ENCODE measurements around the gene KLK14.

The KLK14 gene

DNA sequence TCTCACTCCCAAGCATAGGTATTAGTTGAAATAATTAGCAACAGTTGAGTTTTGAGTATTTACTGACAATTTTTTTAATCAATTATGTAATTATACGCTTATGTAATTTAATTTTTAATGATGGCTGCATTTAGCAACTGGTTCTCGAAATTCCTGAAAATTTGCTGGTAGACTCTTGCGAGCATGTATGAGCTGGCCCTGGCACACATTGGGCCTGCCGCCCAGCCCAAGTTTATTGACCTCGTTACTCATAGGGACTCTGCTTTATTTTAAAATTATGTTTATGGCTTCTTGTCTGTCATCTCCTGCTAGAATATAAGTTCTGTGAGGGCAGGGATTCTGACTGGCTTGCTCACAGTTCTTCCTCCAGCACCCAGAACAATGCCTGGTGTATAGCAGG is 6.7 kb downstream of the KLK14 start:
- no CpG with 5 or more reads among the region's 5 CpGs for whole genome bisulfite sequencing (ENCODE audit: extremely low coverage, insufficient coverage, insufficient read length)
- Histone ChIP-seq H2BK120ac (ENCODE audit: insufficient read depth, low read length, poor library complexity) (no peak overlapping the region), H3K79me1 (ENCODE audit: low read length) (no peaks in the 10 kb centered on the region), H2BK12ac (ENCODE audit: low read length) (no peak overlapping the region), H3K36me3 (ENCODE audit: control insufficient read depth in 1 of 2, insufficient read depth in 2 of 2, low read length in 2 of 2) (no peaks in the 10 kb centered on the region), H3K23ac (ENCODE audit: low read length) (no peak overlapping the region), H4K12ac (ENCODE audit: low read depth, low read length) (no peak overlapping the region), H3K4me3 (ENCODE audit: low read depth, low read length) (no peak overlapping the region), H2AFZ (ENCODE audit: insufficient read depth, low read length, poor library complexity) (no peak overlapping the region), H3K4me2 (ENCODE audit: low read length) (no peak overlapping the region), H3K9me3 (ENCODE audit: insufficient read depth, low read depth, low read length) (peaks cover 2% of the 10 kb centered on the region), H3K4me1 (ENCODE audit: control insufficient read depth in 1 of 2, insufficient read depth in 2 of 2, low read length in 2 of 2) (no peaks in the 10 kb centered on the region), H3K14ac (ENCODE audit: low read length) (no peak overlapping the region), H3K4ac (ENCODE audit: low read depth, low read length) (no peak overlapping the region), H4K8ac (ENCODE audit: low read depth, low read length) (no peak overlapping the region), H4K91ac (ENCODE audit: low read depth, low read length) (no peak overlapping the region), H3K79me2 (ENCODE audit: control insufficient read depth, insufficient read depth, low read length, poor library complexity) (no peaks in the 10 kb centered on the region), H3K27me3 (ENCODE audit: insufficient read depth, low read length) (no peaks in the 10 kb centered on the region), H2AK5ac (ENCODE audit: low read length) (no peak overlapping the region), H3K9ac (ENCODE audit: low read length) (no peak overlapping the region), H3K27ac (ENCODE audit: low read depth, low read length) (no peak overlapping the region), H3K18ac (ENCODE audit: low read length) (no peak overlapping the region), H2BK5ac (ENCODE audit: low read depth, low read length, poor library complexity) (no peak overlapping the region)
- no peak for DNase-seq

- H4K8ac ChIP-seq (ENCODE audit: low read depth, low read length): no peak overlapping the region
- H3K4me1 ChIP-seq (ENCODE audit: control insufficient read depth in 1 of 2, insufficient read depth in 2 of 2, low read length in 2 of 2): no peaks in the 10 kb centered on the region
- H3K18ac ChIP-seq (ENCODE audit: low read length): no peak overlapping the region
- no peak overlapping the region for H2BK12ac ChIP-seq (ENCODE audit: low read length)
- H3K36me3 ChIP-seq (ENCODE audit: control insufficient read depth in 1 of 2, insufficient read depth in 2 of 2, low read length in 2 of 2): no peaks in the 10 kb centered on the region
- no peak overlapping the region for H2AFZ ChIP-seq (ENCODE audit: insufficient read depth, low read length, poor library complexity)
- no peak overlapping the region for H2BK120ac ChIP-seq (ENCODE audit: insufficient read depth, low read length, poor library complexity)
- H3K4me3 ChIP-seq (ENCODE audit: low read depth, low read length): no peak overlapping the region
- DNase-seq: no peak
- no peak overlapping the region for H2AK5ac ChIP-seq (ENCODE audit: low read length)
- no peak overlapping the region for H3K4me2 ChIP-seq (ENCODE audit: low read length)
- no peaks in the 10 kb centered on the region for H3K9me3 ChIP-seq (ENCODE audit: insufficient read depth, low read depth, low read length)
- H3K27ac ChIP-seq (ENCODE audit: low read depth, low read length): no peak overlapping the region
- no peaks in the 10 kb centered on the region for H3K79me2 ChIP-seq (ENCODE audit: control insufficient read depth, insufficient read depth, low read length, poor library complexity)
- H3K14ac ChIP-seq (ENCODE audit: low read length): no peak overlapping the region
- H4K12ac ChIP-seq (ENCODE audit: low read depth, low read length): no peak overlapping the region
- no peaks in the 10 kb centered on the region for H3K79me1 ChIP-seq (ENCODE audit: low read length)
- no CpG with 5 or more reads among the region's 4 CpGs for WGBS (ENCODE audit: extremely low coverage, insufficient coverage, insufficient read length)
- no peaks in the 10 kb centered on the region for H3K27me3 ChIP-seq (ENCODE audit: insufficient read depth, low read length)
- H3K9ac ChIP-seq (ENCODE audit: low read length): no peak overlapping the region
- no peak overlapping the region for H3K23ac ChIP-seq (ENCODE audit: low read length)
- no peak overlapping the region for H4K91ac ChIP-seq (ENCODE audit: low read depth, low read length)
- no peak overlapping the region for H3K4ac ChIP-seq (ENCODE audit: low read depth, low read length)
- no peak overlapping the region for H2BK5ac ChIP-seq (ENCODE audit: low read depth, low read length, poor library complexity)
Measured at GRCh38 chr19:51071095-51071405, 11.6 kb downstream of the KLK14 start.

GRCh38 chr19:51070334-51071094 is 12.2 kb downstream of the KLK14 start:
- no peak overlapping the region for H3K23ac ChIP-seq (ENCODE audit: low read length)
- no peak overlapping the region for H2AFZ ChIP-seq (ENCODE audit: insufficient read depth, low read length, poor library complexity)
- WGBS (ENCODE audit: extremely low coverage, insufficient coverage, insufficient read length): no CpG with 5 or more reads among the region's 5 CpGs
- no peak overlapping the region for H4K8ac ChIP-seq (ENCODE audit: low read depth, low read length)
- H3K14ac ChIP-seq (ENCODE audit: low read length): no peak overlapping the region
- H2BK5ac ChIP-seq (ENCODE audit: low read depth, low read length, poor library complexity): no peak overlapping the region
- no peaks in the 10 kb centered on the region for H3K79me2 ChIP-seq (ENCODE audit: control insufficient read depth, insufficient read depth, low read length, poor library complexity)
- H3K9ac ChIP-seq (ENCODE audit: low read length): no peak overlapping the region
- no peaks in the 10 kb centered on the region for H3K27me3 ChIP-seq (ENCODE audit: insufficient read depth, low read length)
- no peak for DNase-seq
- no peaks in the 10 kb centered on the region for H3K36me3 ChIP-seq (ENCODE audit: control insufficient read depth in 1 of 2, insufficient read depth in 2 of 2, low read length in 2 of 2)
- H3K4me3 ChIP-seq (ENCODE audit: low read depth, low read length): no peak overlapping the region
- no peak overlapping the region for H4K12ac ChIP-seq (ENCODE audit: low read depth, low read length)
- no peak overlapping the region for H2BK120ac ChIP-seq (ENCODE audit: insufficient read depth, low read length, poor library complexity)
- no peak overlapping the region for H2BK12ac ChIP-seq (ENCODE audit: low read length)
- H4K91ac ChIP-seq (ENCODE audit: low read depth, low read length): no peak overlapping the region
- H2AK5ac ChIP-seq (ENCODE audit: low read length): no peak overlapping the region
- no peaks in the 10 kb centered on the region for H3K79me1 ChIP-seq (ENCODE audit: low read length)
- no peak overlapping the region for H3K4me2 ChIP-seq (ENCODE audit: low read length)
- H3K4me1 ChIP-seq (ENCODE audit: control insufficient read depth in 1 of 2, insufficient read depth in 2 of 2, low read length in 2 of 2): peaks cover 0 to 2% of the 10 kb centered on the region in 2 experiments
- no peak overlapping the region for H3K4ac ChIP-seq (ENCODE audit: low read depth, low read length)
- H3K9me3 ChIP-seq (ENCODE audit: insufficient read depth, low read depth, low read length): no peaks in the 10 kb centered on the region
- no peak overlapping the region for H3K18ac ChIP-seq (ENCODE audit: low read length)
- no peak overlapping the region for H3K27ac ChIP-seq (ENCODE audit: low read depth, low read length)

- H3K27ac ChIP-seq (ENCODE audit: low read depth, low read length): no peak overlapping the region
- H2AK5ac ChIP-seq (ENCODE audit: low read length): no peak overlapping the region
- H4K91ac ChIP-seq (ENCODE audit: low read depth, low read length): no peak overlapping the region
- H3K4ac ChIP-seq (ENCODE audit: low read depth, low read length): no peak overlapping the region
- H3K18ac ChIP-seq (ENCODE audit: low read length): no peak overlapping the region
- no peak overlapping the region for H3K4me2 ChIP-seq (ENCODE audit: low read length)
- DNase-seq: no peak
- no peak overlapping the region for H3K4me3 ChIP-seq (ENCODE audit: low read depth, low read length)
- H2BK5ac ChIP-seq (ENCODE audit: low read depth, low read length, poor library complexity): no peak overlapping the region
- no peaks in the 10 kb centered on the region for H3K27me3 ChIP-seq (ENCODE audit: insufficient read depth, low read length)
- H3K14ac ChIP-seq (ENCODE audit: low read length): no peak overlapping the region
- H2BK120ac ChIP-seq (ENCODE audit: insufficient read depth, low read length, poor library complexity): no peak overlapping the region
- H3K23ac ChIP-seq (ENCODE audit: low read length): no peak overlapping the region
- H3K36me3 ChIP-seq (ENCODE audit: control insufficient read depth in 1 of 2, insufficient read depth in 2 of 2, low read length in 2 of 2): no peaks in the 10 kb centered on the region
- H4K8ac ChIP-seq (ENCODE audit: low read depth, low read length): no peak overlapping the region
- no peak overlapping the region for H3K9ac ChIP-seq (ENCODE audit: low read length)
- H4K12ac ChIP-seq (ENCODE audit: low read depth, low read length): no peak overlapping the region
- H3K4me1 ChIP-seq (ENCODE audit: control insufficient read depth in 1 of 2, insufficient read depth in 2 of 2, low read length in 2 of 2): peaks cover 2 to 3% of the 10 kb centered on the region in 2 experiments
- H3K9me3 ChIP-seq (ENCODE audit: insufficient read depth, low read depth, low read length): no peaks in the 10 kb centered on the region
- H2BK12ac ChIP-seq (ENCODE audit: low read length): no peak overlapping the region
- no peak overlapping the region for H2AFZ ChIP-seq (ENCODE audit: insufficient read depth, low read length, poor library complexity)
- no peaks in the 10 kb centered on the region for H3K79me1 ChIP-seq (ENCODE audit: low read length)
- WGBS (ENCODE audit: extremely low coverage, insufficient coverage, insufficient read length): 100% methylated on average over 2 of the region's 7 CpGs
- no peaks in the 10 kb centered on the region for H3K79me2 ChIP-seq (ENCODE audit: control insufficient read depth, insufficient read depth, low read length, poor library complexity)
Measured at GRCh38 chr19:51066393-51067186, 16.1 kb downstream of the KLK14 start.

All from trophoblast cell (in vitro differentiated cells and primary cell).